Measurements from ENCODE around the gene NDUFA6.
"Not testable (repeated sequence)": the region's sequence is repeated elsewhere in the genome, so short reads cannot be mapped to it uniquely, and the experiment has no call there.

NDUFA6 gene

DNA sequence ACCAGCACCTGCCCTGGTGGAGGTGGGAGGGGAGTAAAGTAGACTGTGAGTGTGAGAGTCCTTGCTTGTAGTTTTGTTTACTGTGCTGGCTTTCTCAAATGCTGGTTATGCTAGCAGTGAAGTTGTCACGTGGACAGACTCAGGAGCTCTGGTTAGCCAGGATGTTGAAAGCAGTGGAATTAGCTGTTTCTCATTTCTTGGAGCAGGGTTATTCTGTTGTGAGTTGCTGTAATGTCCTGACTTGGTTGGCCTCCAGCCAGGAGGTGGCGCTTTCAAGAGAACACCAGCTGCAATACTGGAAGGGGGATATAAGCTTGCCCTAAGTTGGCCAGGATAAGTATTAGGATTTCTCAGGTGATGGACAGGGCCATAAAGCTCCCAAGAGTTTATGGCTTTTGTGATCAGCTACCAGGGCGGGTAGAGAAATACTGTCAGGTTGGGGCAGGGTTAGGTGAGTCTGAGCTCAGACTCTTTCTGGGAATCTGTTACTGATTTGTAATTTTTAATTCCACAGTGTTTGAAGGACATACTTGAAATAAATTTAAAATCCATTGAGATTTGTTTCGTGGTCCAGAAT, 26.4 kb upstream of the NDUFA6 start:
- ChIA-PET CTCF (interaction anchor here (0.8 to 1.9 kb wide), 3 partner anchors 26 to 151 kb away, joined by 3 to 5 read pairs (median 4); no protein-coding TSS in a partner anchor), POLR2A (no interaction called here)
- no peak for DNase-seq (ENCODE audit: low read depth, low spot score)
- H3K4me3 ChIP-seq (ENCODE audit: low read depth, low read length), result no peak overlapping the region
- TF ChIP-seq, protein P1, sequence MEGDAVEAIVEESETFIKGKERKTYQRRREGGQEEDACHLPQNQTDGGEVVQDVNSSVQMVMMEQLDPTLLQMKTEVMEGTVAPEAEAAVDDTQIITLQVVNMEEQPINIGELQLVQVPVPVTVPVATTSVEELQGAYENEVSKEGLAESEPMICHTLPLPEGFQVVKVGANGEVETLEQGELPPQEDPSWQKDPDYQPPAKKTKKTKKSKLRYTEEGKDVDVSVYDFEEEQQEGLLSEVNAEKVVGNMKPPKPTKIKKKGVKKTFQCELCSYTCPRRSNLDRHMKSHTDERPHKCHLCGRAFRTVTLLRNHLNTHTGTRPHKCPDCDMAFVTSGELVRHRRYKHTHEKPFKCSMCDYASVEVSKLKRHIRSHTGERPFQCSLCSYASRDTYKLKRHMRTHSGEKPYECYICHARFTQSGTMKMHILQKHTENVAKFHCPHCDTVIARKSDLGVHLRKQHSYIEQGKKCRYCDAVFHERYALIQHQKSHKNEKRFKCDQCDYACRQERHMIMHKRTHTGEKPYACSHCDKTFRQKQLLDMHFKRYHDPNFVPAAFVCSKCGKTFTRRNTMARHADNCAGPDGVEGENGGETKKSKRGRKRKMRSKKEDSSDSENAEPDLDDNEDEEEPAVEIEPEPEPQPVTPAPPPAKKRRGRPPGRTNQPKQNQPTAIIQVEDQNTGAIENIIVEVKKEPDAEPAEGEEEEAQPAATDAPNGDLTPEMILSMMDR (IDR thresholded peaks at IDR 0.05; ENCODE audit: insufficient read depth, low read length, missing control alignments), result no peak

- CTCF ChIA-PET, result interaction anchor here (1.9 kb wide), 1 partner anchor 24 kb away, joined by 5 read pairs; no protein-coding TSS in a partner anchor
- H3K4me3 ChIP-seq (ENCODE audit: low read depth, low read length); DNase-seq (ENCODE audit: low read depth, low spot score); POLR2A ChIA-PET: not testable (repeated sequence)
These were observed 24.9 kb upstream of the NDUFA6 start for GRCh38 chr22:42115420-42115830.

GRCh38 chr22:42114721-42115120, 24.1 kb upstream of the NDUFA6 start:
- no peak overlapping the region for H3K4me3 ChIP-seq (ENCODE audit: low read depth, low read length)
- CTCF ChIA-PET, result no interaction called here

DNA sequence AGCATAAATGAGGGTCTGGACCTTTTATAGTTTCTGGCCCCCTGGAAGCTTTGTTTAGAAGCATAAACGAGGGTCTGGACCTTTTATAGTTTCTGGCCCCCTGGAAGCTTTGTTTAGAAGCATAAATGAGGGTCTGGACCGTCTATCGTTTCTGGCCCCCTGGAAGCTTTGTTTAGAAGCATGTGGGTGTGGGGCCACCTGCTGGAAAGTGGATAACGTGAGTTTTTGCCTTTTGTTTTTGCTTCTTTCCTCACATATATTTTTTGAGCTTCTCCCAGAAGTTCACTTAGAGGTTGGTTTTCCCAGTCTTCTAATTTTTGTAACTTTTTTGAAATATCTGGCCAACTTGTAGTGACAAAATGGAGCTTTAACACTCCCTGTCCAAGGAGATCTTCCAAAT, 22.2 kb upstream of the NDUFA6 start:
- POLR2A ChIA-PET; H3K4me3 ChIP-seq (ENCODE audit: low read depth, low read length); DNase-seq (ENCODE audit: low read depth, low spot score): not testable (repeated sequence)
- CTCF ChIA-PET, result interaction anchor here (1.0 to 4.1 kb wide), 4 partner anchors 22 to 146 kb away, joined by 3 to 33 read pairs (median 6); partner anchors contain the start of gene NDUFA6

More at GRCh38 chr22:42114721-42115120, 24.1 kb upstream of the NDUFA6 start:
- POLR2A ChIA-PET, result no interaction called here
- no peak for DNase-seq (ENCODE audit: low read depth, low spot score)
- TF ChIP-seq, protein P1 (IDR thresholded peaks at IDR 0.05; ENCODE audit: insufficient read depth, low read length, missing control alignments), result peak; percentile 10

GRCh38 chr22:42111798-42112197, 21.2 kb upstream of the NDUFA6 start:
- no peak overlapping the region for H3K4me3 ChIP-seq (ENCODE audit: low read depth, low read length)

DNA sequence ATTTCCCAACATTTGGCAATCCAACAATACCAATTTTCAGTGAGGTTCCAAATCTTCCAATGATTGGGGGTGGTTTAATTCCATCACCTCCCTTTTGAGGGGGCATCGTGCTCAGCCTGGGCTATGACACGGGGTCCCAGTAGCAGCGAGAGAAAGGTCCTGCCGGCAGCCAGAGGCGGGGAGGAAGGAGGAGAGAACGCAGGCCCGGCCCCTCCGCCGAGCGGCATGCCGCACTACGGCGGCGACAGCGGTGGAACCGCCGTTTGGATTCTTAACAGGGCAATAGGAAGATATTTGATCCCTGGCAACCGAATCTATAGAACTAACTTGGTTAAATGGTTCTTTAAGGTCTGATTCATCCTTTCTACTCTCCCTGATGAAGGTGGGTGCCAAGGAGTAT, 18.3 kb upstream of the NDUFA6 start:
- H3K4me3 ChIP-seq (ENCODE audit: low read depth, low read length), result no peak overlapping the region
- ChIA-PET POLR2A (no interaction called here), CTCF (interaction anchor here (1.2 kb wide), 1 partner anchor 17 kb away, joined by 4 read pairs; no protein-coding TSS in a partner anchor)
- DNase-seq (ENCODE audit: low read depth, low spot score), result no peak
- TF ChIP-seq, protein P1 (IDR thresholded peaks at IDR 0.05; ENCODE audit: insufficient read depth, low read length, missing control alignments), result no peak

More at GRCh38 chr22:42111798-42112197, 21.2 kb upstream of the NDUFA6 start:
- no peak for DNase-seq (ENCODE audit: low read depth, low spot score)
- TF ChIP-seq, protein P1 (IDR thresholded peaks at IDR 0.05; ENCODE audit: insufficient read depth, low read length, missing control alignments), result no peak
- POLR2A ChIA-PET, result no interaction called here
- CTCF ChIA-PET, result interaction anchor here (1.0 to 4.1 kb wide), 2 partner anchors 21 to 27 kb away, joined by 4 to 33 read pairs; partner anchors contain the start of gene NDUFA6

DNA sequence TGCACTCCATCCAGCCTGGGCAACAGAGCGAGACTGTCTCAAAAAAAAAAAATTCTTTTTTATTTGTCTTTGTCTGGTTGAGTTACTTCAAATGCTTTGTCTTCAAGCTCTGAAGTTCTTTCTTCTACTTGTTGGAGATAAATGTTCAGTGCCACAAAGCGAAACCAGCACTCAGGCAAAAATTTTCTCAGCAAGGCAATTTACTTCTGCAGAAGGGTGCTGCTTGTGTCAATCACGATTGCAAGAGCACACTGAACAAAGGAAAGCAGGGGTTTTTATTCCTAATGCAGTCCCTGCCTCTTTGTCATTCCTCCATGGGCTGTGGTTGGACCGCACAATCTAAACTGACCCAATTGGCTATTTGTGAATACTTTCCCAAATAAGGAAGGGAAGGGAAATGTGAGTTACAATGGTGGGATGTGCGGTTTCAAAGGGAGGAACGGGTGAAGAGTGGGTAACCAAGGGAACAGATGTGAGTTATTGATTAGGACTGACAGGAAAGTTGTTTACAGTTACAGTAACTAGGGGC, 13.8 kb upstream of the NDUFA6 start:
- DNase-seq (ENCODE audit: low read depth, low spot score); POLR2A ChIA-PET: not testable (repeated sequence)
- CTCF ChIA-PET, result interaction anchor here (3.1 kb wide), 1 partner anchor 13 kb away, joined by 17 read pairs; the partner anchor contains the start of gene NDUFA6

DNA sequence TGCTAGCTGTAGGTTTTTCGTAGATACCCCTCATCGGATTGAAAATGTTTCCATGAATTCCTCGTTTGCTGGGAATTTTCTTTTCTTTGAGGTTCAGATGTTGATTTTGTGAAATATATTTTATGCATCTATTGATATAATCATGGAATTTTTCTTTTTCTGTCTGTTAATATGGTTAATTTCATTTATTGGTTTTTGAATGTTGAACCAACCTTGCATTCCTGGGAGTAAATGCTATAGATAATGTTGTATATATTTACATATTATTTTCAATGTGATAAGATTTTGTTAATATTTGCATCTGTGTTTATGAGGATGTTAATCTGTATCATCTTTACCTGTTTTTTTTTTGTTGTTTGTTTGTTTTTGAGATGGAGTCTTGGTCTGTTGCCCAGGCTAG, 10.6 kb upstream of the NDUFA6 start:
- no peak overlapping the region for H3K4me3 ChIP-seq (ENCODE audit: low read depth, low read length)
- CTCF ChIA-PET, result interaction anchor here (1.7 kb wide), 1 partner anchor 10 kb away, joined by 10 read pairs; no protein-coding TSS in a partner anchor
- TF ChIP-seq, protein P1 (IDR thresholded peaks at IDR 0.05; ENCODE audit: insufficient read depth, low read length, missing control alignments), result no peak
- POLR2A ChIA-PET, result no interaction called here
- DNase-seq (ENCODE audit: low read depth, low spot score), result no peak

More for the DNA sequence above, 13.8 kb upstream of the NDUFA6 start:
- not testable (repeated sequence) for H3K4me3 ChIP-seq (ENCODE audit: low read depth, low read length)

All from AG04449 (cell line).